Lung (tissue), 16 donors: Measurements from ENCODE around the gene ZNF30. TPM values are rescaled to one million over a fixed set of nuclear protein-coding genes. Genes with fewer than 3 reads are reported as not detected.

Source experiments
- ATAC-seq: fragments of 200-7000 bp; cut with Tn5 transposase; one replicate; pipeline ENCODE4 v1.9.1; 2020; ENCODE audit warnings: moderate number of reproducible peaks; ENCODE audit not compliant: insufficient read depth, low FRiP score
- DNase-seq, 3 donors: peaks; one replicate each; pipeline ENCODE4 v3.0.0-alpha.2; 2013 to 2017
- H3K27ac ChIP-seq, 2 donors: one replicate each; pipeline ENCODE4 v1.5.1; 2013; ENCODE audit warnings: mild to moderate bottlenecking in 2 of 2, moderate library complexity in 2 of 2, control low read depth in 1 of 2, inconsistent platforms in 1 of 2, low read depth in 1 of 2, low read length in 1 of 2
- H3K27me3 ChIP-seq, 3 donors: one replicate each; pipeline ENCODE4 v1.5.1; 2013; ENCODE audit warnings: low read length in 2 of 3; ENCODE audit not compliant: control insufficient read depth in 3 of 3, insufficient read depth in 3 of 3
- H3K36me3 ChIP-seq, 4 donors: one replicate each; pipeline ENCODE4 v1.5.1; 2013; ENCODE audit warnings: low read length in 4 of 4, mild to moderate bottlenecking in 1 of 4, moderate library complexity in 1 of 4; ENCODE audit not compliant: control insufficient read depth in 4 of 4, insufficient read depth in 4 of 4
- H3K4me1 ChIP-seq, 5 donors: one replicate each; pipeline ENCODE4 v1.5.1; 2013; ENCODE audit warnings: low read length in 5 of 5, mild to moderate bottlenecking in 2 of 5, moderate library complexity in 1 of 5; ENCODE audit not compliant: control insufficient read depth in 5 of 5, insufficient read depth in 5 of 5
- H3K4me3 ChIP-seq: one replicate; pipeline ENCODE4 v1.5.1; 2013; ENCODE audit warnings: mild to moderate bottlenecking, control low read depth, moderate library complexity
- H3K9ac ChIP-seq, 2 donors: one replicate each; pipeline ENCODE4 v1.5.1; 2013; ENCODE audit warnings: low read length in 2 of 2, control low read depth in 1 of 2; ENCODE audit not compliant: insufficient read depth in 1 of 2
- H3K9me3 ChIP-seq, 4 donors: one replicate each; pipeline ENCODE4 v1.5.1; 2013; ENCODE audit warnings: low read length in 3 of 4, mild to moderate bottlenecking in 1 of 4, moderate library complexity in 1 of 4; ENCODE audit not compliant: control insufficient read depth in 4 of 4, insufficient read depth in 3 of 4
- CTCF ChIP-seq: IDR thresholded peaks from 2 replicates; pipeline ENCODE4 v1.5.1; 2012; ENCODE audit warnings: mild to moderate bottlenecking; ENCODE audit errors: control extremely low read depth, extremely low read depth
- WGBS, 2 donors: extraction: QIAGEN DNeasy Blood & Tissue Kit; methylation state at CpG; one replicate each; pipeline ENCODE4 v1.1.7; 2013; 5-methylcytosine and 5-hydroxymethylcytosine counted together
- long read RNA-seq, 5 donors: transcript quantifications; one replicate each; lab custom pipeline, GENCODE V29; 2026
- polyA plus RNA-seq, 2 donors: library from polyadenylated mRNA; stranded (reverse); fragments of 200-250 nt; gene quantifications; one replicate each; pipeline ENCODE4 v1.2.1, GENCODE V29; 2013
- total RNA-seq, 2 donors: library from RNA; depleted of rRNA in 1 of 2; stranded (reverse); fragments of >200 nt in 1 of 2; gene quantifications; one replicate each; pipeline ENCODE4 v1.2.1, GENCODE V29; 2014 to 2021
- donor health status: control.
- donor health status: control.
- donor health status: Bipolar disorder and iron deficiency.
- donor health status: healthy.
- donor health status: DM: yes; HTN: yes; CAD: no.

ZNF30 gene
- 1 to 10 TPM; 3.3 to 5.5 TPM for total RNA-seq
- 1 to 10 TPM; 1.5 to 1.9 TPM for polyA plus RNA-seq
- long read RNA-seq, donor 1, partial matches to known transcripts: 0 of 2 reads
- long read RNA-seq, donor 1, other reads (novel, unspliced or antisense): 0 of 2 reads
- long read RNA-seq, donor 2: 0 reads
- long read RNA-seq, donor 3, partial matches to known transcripts: 0 of 1 reads
- long read RNA-seq, donor 3, other reads (novel, unspliced or antisense): 0 of 1 reads
- long read RNA-seq, donor 4, partial matches to known transcripts: 0 of 1 reads
- long read RNA-seq, donor 4, other reads (novel, unspliced or antisense): 0 of 1 reads
- long read RNA-seq, donor 5, partial matches to known transcripts: 0 of 1 reads
- long read RNA-seq, donor 5, other reads (novel, unspliced or antisense): 0 of 1 reads

GRCh38 chr19:34926685-34927375 is at the start of gene ZNF30:
TSS of gene ZNF30 (plus strand) at chr19:34926903. CDS start at chr19:34929948, 3,045 bp downstream.
- ATAC-seq: peak; percentile 95
- Histone ChIP-seq H3K9ac (peak within 1 kb of the TSS; percentile 1 to 74), H3K4me1 (peaks cover 0 to 11% (median 0%) of the 10 kb centered on the region in 5 donors), H3K4me3 (peak within 1 kb of the TSS; percentile 60), H3K9me3 (no peaks in the 10 kb centered on the region), H3K27ac (peak within 1 kb of the TSS; percentile 72 to 81), H3K27me3 (no peaks in the 10 kb centered on the region), H3K36me3 (peaks cover 0 to 9% (median 4%) of the 10 kb centered on the region in 4 donors)
- WGBS, 2 donors: 0% methylated on average over 53 of the region's 53 CpGs
- DNase-seq: peak; percentile 92 to 94 (median 92)
- no peak for TF ChIP-seq CTCF

GRCh38 chr19:34879563-34879962 is 47.1 kb upstream of the ZNF30 start:
- Histone ChIP-seq H3K4me1 (no peaks in the 10 kb centered on the region), H3K27ac (no peak overlapping the region), H3K27me3 (no peaks in the 10 kb centered on the region), H3K4me3 (no peak overlapping the region), H3K9me3 (no peaks in the 10 kb centered on the region), H3K9ac (no peak overlapping the region), H3K36me3 (no peaks in the 10 kb centered on the region)
- DNase-seq (no peak), ATAC-seq (no peak)
- TF ChIP-seq CTCF: no peak

GRCh38 chr19:34880034-34880433 is 46.7 kb upstream of the ZNF30 start:
- DNase-seq (no peak), ATAC-seq (no peak)
- Histone ChIP-seq H3K36me3 (no peaks in the 10 kb centered on the region), H3K4me3 (no peak overlapping the region), H3K27ac (no peak overlapping the region), H3K27me3 (no peaks in the 10 kb centered on the region), H3K4me1 (no peaks in the 10 kb centered on the region), H3K9me3 (peaks cover 0 to 4% (median 0%) of the 10 kb centered on the region in 4 donors), H3K9ac (no peak overlapping the region)
- 86 to 91% methylated on average over 1 of the region's 1 CpG for WGBS, 2 donors
- no peak for TF ChIP-seq CTCF
